OCI-LY7 (cell line): ENCODE measurements around the gene BEAN1. TPM values are rescaled to one million over a fixed set of nuclear protein-coding genes. Genes with fewer than 3 reads are reported as not detected.

Experiments
- BruUV-seq: library from RNA; stranded (reverse); fragments of 400-500 nt; replicated peaks from 2 replicates; lab custom pipeline; 2021; lab: Mats Ljungman, UMichigan
- CTCF ChIA-PET: fragments of 300-600 bp; sonication (Branson Sonifier 250); formaldehyde crosslinking; loops from one replicate; lab custom pipeline; 2022; ENCODE audit warnings: antibody characterized with exemption; ENCODE audit not compliant: unreplicated experiment; lab: Charles Lee
- POLR2A ChIA-PET: fragments of 300-600 bp; sonication (Branson Sonifier 250); formaldehyde crosslinking; loops from one replicate; lab custom pipeline; 2022; ENCODE audit warnings: antibody characterized with exemption; lab: Charles Lee
- DNase-seq: peaks from one replicate; pipeline ENCODE4 v3.0.0-alpha.2; 2015; ENCODE audit warnings: low spot score
- H2AFZ ChIP-seq: fragments of 200-600 bp; sonication (generic), shearing (Covaris generic); 2 replicates; pipeline ENCODE4 v1.6.1; 2014; ENCODE audit warnings: mild to moderate bottlenecking, antibody characterized with exemption, low read length, moderate library complexity
- H3K27ac ChIP-seq: fragments of 200-600 bp; sonication (generic); 2 replicates; pipeline ENCODE4 v1.5.1; 2014; ENCODE audit warnings: mixed run types, low read depth, mild to moderate bottlenecking, moderate library complexity, low read length, inconsistent platforms; ENCODE audit not compliant: poor library complexity, severe bottlenecking
- H3K36me3 ChIP-seq: fragments of 200-600 bp; sonication (generic); 2 replicates; pipeline ENCODE4 v1.6.1; 2014; ENCODE audit warnings: mild to moderate bottlenecking, antibody characterized with exemption, low read length, moderate library complexity, mixed read lengths; ENCODE audit not compliant: insufficient read depth
- H3K4me1 ChIP-seq: fragments of 200-600 bp; sonication (generic); 2 replicates; pipeline ENCODE4 v1.5.1; 2014; ENCODE audit warnings: mild to moderate bottlenecking, low read length; ENCODE audit not compliant: insufficient read depth, poor library complexity, severe bottlenecking
- H3K4me2 ChIP-seq: fragments of 200-600 bp; sonication (generic); 2 replicates; pipeline ENCODE4 v1.6.1; 2014; ENCODE audit warnings: mild to moderate bottlenecking, low read length
- H3K4me3 ChIP-seq: fragments of 200-600 bp; sonication (generic); 2 replicates; pipeline ENCODE4 v1.5.1; 2014; ENCODE audit warnings: mild to moderate bottlenecking, low read depth, low read length; ENCODE audit not compliant: poor library complexity, severe bottlenecking
- H3K79me2 ChIP-seq: fragments of 200-600 bp; sonication (generic); 2 replicates; pipeline ENCODE4 v1.6.1; 2016; ENCODE audit warnings: low read depth, mild to moderate bottlenecking, low read length, moderate library complexity, mixed read lengths; ENCODE audit not compliant: insufficient read depth
- H3K9me2 ChIP-seq: fragments of 200-600 bp; sonication (generic); 2 replicates; pipeline ENCODE4 v1.6.1; 2016; ENCODE audit warnings: mild to moderate bottlenecking, low read length, mixed read lengths; ENCODE audit not compliant: insufficient read depth
- H3K9me3 ChIP-seq: fragments of 200-600 bp; sonication (generic); 2 replicates; pipeline ENCODE4 v1.6.1; 2014; ENCODE audit warnings: mild to moderate bottlenecking, mixed run types, low read length, mixed read lengths
- H4K20me1 ChIP-seq: fragments of 200-600 bp; sonication (generic); 2 replicates; pipeline ENCODE4 v1.6.1; 2014; ENCODE audit warnings: mild to moderate bottlenecking, antibody characterized with exemption, low read length, moderate library complexity, mixed read lengths; ENCODE audit not compliant: insufficient read depth
- EZH2phosphoT487 ChIP-seq: fragments of 200-600 bp; sonication (generic); IDR thresholded peaks from 2 replicates; pipeline ENCODE4 v1.6.1; 2018; ENCODE audit warnings: low read depth, borderline replicate concordance, mild to moderate bottlenecking, mixed run types, antibody characterized with exemption, low read length, moderate library complexity, mixed read lengths
- intact Hi-C: fragments of 100-400 bp; cut with micrococcal nuclease; formaldehyde crosslinking; loops from one replicate; pipeline ENCODE4 v1.10.0; 2022; ENCODE audit not compliant: unreplicated experiment
- total RNA-seq, 2 experiments: library from RNA; depleted of rRNA in 1 of 2; stranded (reverse); fragments of >200 nt in 1 of 2; shearing (Covaris generic) in 1 of 2; gene quantifications; 2 replicates each; pipeline ENCODE4 v1.2.3, GENCODE V29; 2014 to 2022
- TF ChIP-seq, protein P1 (sequence below): fragments of 200-600 bp; sonication (generic); conservative IDR thresholded peaks from 2 replicates; pipeline ENCODE4 v1.5.1; 2014; ENCODE audit warnings: mild to moderate bottlenecking, antibody characterized with exemption, low read length, moderate library complexity, mixed read lengths

Gene BEAN1
- total RNA-seq, 2 experiments from 2014 or later: 0.13 TPM; not detected in 1

DNA sequence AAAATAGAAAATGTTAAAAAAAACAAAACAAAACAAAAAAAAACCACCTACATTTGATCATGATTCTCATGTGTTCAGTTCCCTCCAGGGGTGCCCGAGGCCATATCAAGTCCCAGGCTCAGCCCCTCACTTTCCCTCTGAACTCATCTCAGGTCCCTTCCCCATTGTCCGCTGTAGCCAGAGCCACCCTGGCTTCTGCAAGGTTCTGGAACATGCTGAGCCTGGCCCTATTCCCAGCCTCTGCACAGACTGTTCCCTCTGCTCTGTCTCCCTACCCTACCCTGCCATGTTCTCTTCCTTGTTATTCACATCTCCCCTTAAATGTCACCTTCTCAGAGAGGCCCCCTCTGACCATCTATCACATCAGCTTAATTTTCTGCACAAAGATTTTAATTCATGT lies 75.9 kb downstream of the BEAN1 start:
- no TSS peak for BruUV-seq
- no peak for DNase-seq
- Histone ChIP-seq H3K27ac (no peak overlapping the region), H3K4me1 (no peaks in the 10 kb centered on the region), H3K79me2 (no peaks in the 10 kb centered on the region), H3K4me3 (no peak overlapping the region), H3K4me2 (no peak overlapping the region), H2AFZ (no peak overlapping the region), H3K36me3 (no peaks in the 10 kb centered on the region), H4K20me1 (no peaks in the 10 kb centered on the region), H3K9me3 (no peaks in the 10 kb centered on the region), H3K9me2 (no peaks in the 10 kb centered on the region)
- CTCF ChIA-PET: no interaction called here
- TF ChIP-seq EZH2phosphoT487: no peak
- TF ChIP-seq, protein P1, sequence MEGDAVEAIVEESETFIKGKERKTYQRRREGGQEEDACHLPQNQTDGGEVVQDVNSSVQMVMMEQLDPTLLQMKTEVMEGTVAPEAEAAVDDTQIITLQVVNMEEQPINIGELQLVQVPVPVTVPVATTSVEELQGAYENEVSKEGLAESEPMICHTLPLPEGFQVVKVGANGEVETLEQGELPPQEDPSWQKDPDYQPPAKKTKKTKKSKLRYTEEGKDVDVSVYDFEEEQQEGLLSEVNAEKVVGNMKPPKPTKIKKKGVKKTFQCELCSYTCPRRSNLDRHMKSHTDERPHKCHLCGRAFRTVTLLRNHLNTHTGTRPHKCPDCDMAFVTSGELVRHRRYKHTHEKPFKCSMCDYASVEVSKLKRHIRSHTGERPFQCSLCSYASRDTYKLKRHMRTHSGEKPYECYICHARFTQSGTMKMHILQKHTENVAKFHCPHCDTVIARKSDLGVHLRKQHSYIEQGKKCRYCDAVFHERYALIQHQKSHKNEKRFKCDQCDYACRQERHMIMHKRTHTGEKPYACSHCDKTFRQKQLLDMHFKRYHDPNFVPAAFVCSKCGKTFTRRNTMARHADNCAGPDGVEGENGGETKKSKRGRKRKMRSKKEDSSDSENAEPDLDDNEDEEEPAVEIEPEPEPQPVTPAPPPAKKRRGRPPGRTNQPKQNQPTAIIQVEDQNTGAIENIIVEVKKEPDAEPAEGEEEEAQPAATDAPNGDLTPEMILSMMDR: no peak
- intact Hi-C loops: no loop called here
- POLR2A ChIA-PET: no interaction called here

DNA sequence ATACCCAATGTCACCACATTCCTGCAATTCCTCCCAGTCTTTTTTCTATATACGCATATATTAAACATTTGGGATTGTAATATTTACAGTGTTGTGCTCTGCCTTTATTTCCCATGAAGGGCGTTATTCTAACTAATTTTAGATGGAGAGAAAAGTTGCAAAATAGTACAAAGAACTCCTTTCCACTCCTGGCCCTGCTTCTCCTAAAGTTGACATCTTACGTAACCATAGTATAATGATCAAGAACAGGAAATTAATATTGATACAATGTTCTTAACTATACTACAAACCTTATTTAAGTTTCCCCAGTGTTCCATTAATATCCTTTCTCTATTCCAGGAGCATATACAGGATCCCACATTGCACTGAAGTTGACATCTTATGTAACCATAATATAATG lies 76.5 kb downstream of the BEAN1 start:
- intact Hi-C loops: no loop called here
- Histone ChIP-seq H3K9me3 (no peaks in the 10 kb centered on the region), H4K20me1 (no peaks in the 10 kb centered on the region), H3K4me1 (no peaks in the 10 kb centered on the region), H3K79me2 (no peaks in the 10 kb centered on the region), H3K4me3 (no peak overlapping the region), H3K36me3 (no peaks in the 10 kb centered on the region), H2AFZ (no peak overlapping the region), H3K27ac (no peak overlapping the region), H3K4me2 (no peak overlapping the region), H3K9me2 (no peaks in the 10 kb centered on the region)
- TF ChIP-seq, protein P1: no peak
- TF ChIP-seq EZH2phosphoT487: no peak
- ChIA-PET CTCF (no interaction called here), POLR2A (no interaction called here)
- no TSS peak for BruUV-seq
- DNase-seq: no peak

DNA sequence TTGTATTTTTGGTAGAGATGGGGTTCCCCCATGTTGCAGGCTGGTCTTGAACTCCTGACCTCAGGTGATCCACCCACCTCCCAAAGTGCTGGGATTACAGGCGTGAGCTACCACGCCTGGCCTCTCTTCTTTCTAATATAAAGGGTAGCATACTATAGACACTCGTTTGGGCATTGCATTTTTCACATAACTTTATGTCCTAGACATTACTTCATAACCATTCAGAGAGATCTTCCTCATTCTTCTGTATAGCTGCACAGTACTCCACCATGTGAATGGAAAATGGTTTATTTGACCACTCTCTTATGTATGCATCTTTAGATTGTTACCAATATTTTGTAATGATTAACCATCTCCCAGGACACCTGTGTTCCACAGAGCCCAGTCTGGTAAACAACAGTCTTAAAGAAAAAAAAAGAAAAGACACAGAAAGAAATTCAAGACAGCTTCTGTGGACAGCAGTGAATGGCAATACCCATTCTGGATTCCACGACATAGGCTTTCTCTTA lies 80.7 kb downstream of the BEAN1 start:
- TF ChIP-seq EZH2phosphoT487: no peak
- TF ChIP-seq, protein P1: no peak
- ChIA-PET CTCF (interaction anchor here (0.6 kb wide), 1 partner anchor 34 kb away, joined by 3 read pairs; no protein-coding TSS in a partner anchor), POLR2A (interaction anchor here (1.3 kb wide), 1 partner anchor 14 kb away, joined by 6 read pairs; no protein-coding TSS in a partner anchor)
- H4K20me1 ChIP-seq: no peaks in the 10 kb centered on the region
- no peaks in the 10 kb centered on the region for H3K9me3 ChIP-seq
- DNase-seq: no peak
- H3K4me3 ChIP-seq: no peak overlapping the region
- no peak overlapping the region for H3K27ac ChIP-seq
- intact Hi-C loops: no loop called here
- H3K36me3 ChIP-seq: no peaks in the 10 kb centered on the region
- H2AFZ ChIP-seq: no peak overlapping the region
- no peaks in the 10 kb centered on the region for H3K9me2 ChIP-seq
- H3K4me2 ChIP-seq: no peak overlapping the region
- no TSS peak for BruUV-seq
- H3K4me1 ChIP-seq: no peaks in the 10 kb centered on the region
- H3K79me2 ChIP-seq: no peaks in the 10 kb centered on the region
